Astrocyte of the spinal cord (primary cell): ENCODE results near the gene TMEM115.

Source experiments
- DNase-seq: peaks from one replicate; pipeline ENCODE4 v3.0.0; 2011; ENCODE audit warnings: low read depth, low spot score
- H3K4me3 ChIP-seq: 2 replicates; pipeline ENCODE4 v1.5.1; 2011; ENCODE audit warnings: low read depth, mild to moderate bottlenecking, low read length, moderate library complexity
- CTCF ChIP-seq: IDR thresholded peaks from 2 replicates; pipeline ENCODE4 v1.5.1; 2012; ENCODE audit warnings: low read depth, mild to moderate bottlenecking, low read length, inconsistent platforms
- in situ Hi-C: cut with HindIII; loops from 2 replicates; pipeline ENCODE4 v1.10.0; 2017; ENCODE audit warnings: low sequenced_read_pairs

Gene TMEM115

GRCh38 chr3:50371133-50371685 lies 11.9 kb upstream of the TMEM115 start:
- in situ Hi-C loops, result no loop called here
- no peak for DNase-seq
- TF ChIP-seq CTCF, result no peak
- H3K4me3 ChIP-seq, result no peak overlapping the region

GRCh38 chr3:50370594-50370993 lies 11.3 kb upstream of the TMEM115 start:
- DNase-seq, result no peak
- TF ChIP-seq CTCF, result peak; percentile 12
- H3K4me3 ChIP-seq, result no peak overlapping the region
- in situ Hi-C loops, result no loop called here

GRCh38 chr3:50369012-50369670 lies 9.8 kb upstream of the TMEM115 start:
- no peak overlapping the region for H3K4me3 ChIP-seq
- no peak for TF ChIP-seq CTCF
- no peak for DNase-seq
- in situ Hi-C loops, result no loop called here

- H3K4me3 ChIP-seq, result no peak overlapping the region
- in situ Hi-C loops, result no loop called here
- DNase-seq, result no peak
- TF ChIP-seq CTCF, result no peak
These were observed 6.5 kb upstream of the TMEM115 start for GRCh38 chr3:50365842-50366220.

GRCh38 chr3:50365080-50365841 lies 5.9 kb upstream of the TMEM115 start:
- peak; percentile 60 for DNase-seq
- in situ Hi-C loops, result no loop called here
- no peak for TF ChIP-seq CTCF
- peak overlapping the region; percentile 31 for H3K4me3 ChIP-seq

- DNase-seq, result no peak
- no peak for TF ChIP-seq CTCF
- in situ Hi-C loops, result no loop called here
- H3K4me3 ChIP-seq, result peak overlapping the region; percentile 31
These were observed 5.3 kb upstream of the TMEM115 start for GRCh38 chr3:50364573-50365079.
